Stimulated activated naive CD4-positive, alpha-beta T cell (primary cell): Measurements from ENCODE around the gene SNX21.

Source experiments
- DNase-seq, 6 experiments: peaks; one replicate each; lab custom pipeline; 2025; lab: John Stamatoyannopoulos, UW

Gene SNX21

GRCh38 chr20:45882469-45883099 lies 49.0 kb downstream of the SNX21 start:
- no peak for DNase-seq

GRCh38 chr20:45883100-45883469 lies 49.5 kb downstream of the SNX21 start:
- no peak for DNase-seq

- DNase-seq, result no peak
These were observed 53.2 kb downstream of the SNX21 start for GRCh38 chr20:45886590-45887345.

- no peak for DNase-seq
These were observed 53.7 kb downstream of the SNX21 start, which contains the start of gene SPATA25 for GRCh38 chr20:45887346-45887715. Gene SPATA25 (minus strand): TSS chr20:45887622. CDS start chr20:45887590, 32 bp downstream.

GRCh38 chr20:45888681-45889080 lies 55.1 kb downstream of the SNX21 start:
- no peak for DNase-seq

GRCh38 chr20:45890077-45890984 lies 56.7 kb downstream of the SNX21 start:
- peak in 5 of 6 experiments; percentile 20 to 54 (median 38) for DNase-seq

- peak; percentile 65 to 85 (median 82) for DNase-seq
These were observed 57.7 kb downstream of the SNX21 start, which contains the start of the genes CTSA and NEURL2 for GRCh38 chr20:45890985-45891983. Gene CTSA (plus strand): TSS chr20:45891335. CDS start chr20:45891569, 234 bp downstream. Gene NEURL2 (minus strand): TSS chr20:45891208. CDS start chr20:45890991, 217 bp downstream.

- DNase-seq, result no peak
These were observed 58.6 kb downstream of the SNX21 start for GRCh38 chr20:45892049-45892825.
